ENCODE results near the gene MEGF6.

The MEGF6 gene

GRCh38 chr1:3630914-3631313 lies 19.6 kb upstream of the MEGF6 start:
- TF ChIP-seq CTCF (conservative IDR thresholded peaks at IDR 0.05): no peak
- H3K27ac ChIP-seq: no peak overlapping the region

GRCh38 chr1:3630161-3630611 lies 18.9 kb upstream of the MEGF6 start:
- no peak overlapping the region for H3K27ac ChIP-seq
- TF ChIP-seq CTCF (conservative IDR thresholded peaks at IDR 0.05): no peak

- no peak for TF ChIP-seq CTCF (conservative IDR thresholded peaks at IDR 0.05)
Observed at GRCh38 chr1:3629561-3630160, 18.4 kb upstream of the MEGF6 start.

GRCh38 chr1:3628445-3628844 lies 17.1 kb upstream of the MEGF6 start:
- H3K27ac ChIP-seq: no peak overlapping the region
- no peak for TF ChIP-seq CTCF (conservative IDR thresholded peaks at IDR 0.05)

More at GRCh38 chr1:3629561-3630160, 18.4 kb upstream of the MEGF6 start:
- H3K27ac ChIP-seq: no peak overlapping the region

- no peak for TF ChIP-seq CTCF (conservative IDR thresholded peaks at IDR 0.05)
- H3K27ac ChIP-seq: no peak overlapping the region
Observed at GRCh38 chr1:3627515-3628253, 16.4 kb upstream of the MEGF6 start.

GRCh38 chr1:3626025-3626424 lies 14.7 kb upstream of the MEGF6 start:
- peak overlapping the region; percentile 86 for H3K27ac ChIP-seq

More at GRCh38 chr1:3626025-3626424, 14.7 kb upstream of the MEGF6 start:
- TF ChIP-seq CTCF (conservative IDR thresholded peaks at IDR 0.05): no peak
